GM12864 (cell line): ENCODE results near the gene COBL.

Experiments used
- DNase-seq: peaks from one replicate; pipeline ENCODE4 v3.0.0-alpha.2; 2011; ENCODE audit warnings: low read depth
- H3K4me3 ChIP-seq: 2 replicates; pipeline ENCODE4 v1.5.1; 2011; ENCODE audit warnings: mild to moderate bottlenecking, low read depth, low read length, control low read depth
- TF ChIP-seq, protein P1 (sequence below): IDR thresholded peaks from 2 replicates; pipeline ENCODE4 v1.5.1; 2011; ENCODE audit warnings: low read depth, mild to moderate bottlenecking, moderate library complexity, low read length, control low read depth, inconsistent platforms; ENCODE audit errors: missing control alignments

Gene COBL

DNA sequence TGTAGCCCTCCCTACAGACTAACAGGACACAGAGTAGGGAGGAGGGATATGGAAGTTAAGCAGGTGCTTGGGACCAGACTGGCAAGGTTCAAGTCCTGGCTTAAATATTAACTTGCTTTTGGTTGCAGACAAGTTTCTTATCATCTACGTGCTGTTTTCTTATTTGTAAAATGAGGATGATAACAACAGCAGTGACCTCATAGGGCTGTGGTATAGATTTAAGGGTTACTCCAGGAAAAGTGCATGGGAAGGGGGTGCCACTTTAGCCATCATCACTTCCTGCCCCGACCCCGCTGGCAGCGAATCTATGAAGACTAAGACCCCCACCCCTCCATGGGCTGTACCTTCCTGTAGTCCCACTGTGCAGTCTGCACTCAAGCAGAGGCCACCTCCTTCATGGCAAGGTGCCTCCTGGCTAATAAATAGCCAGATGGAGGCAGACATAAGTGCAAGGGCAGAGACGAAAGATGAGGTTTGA lies 250.2 kb downstream of the COBL start:
- H3K4me3 ChIP-seq: no peak overlapping the region
- TF ChIP-seq, protein P1, sequence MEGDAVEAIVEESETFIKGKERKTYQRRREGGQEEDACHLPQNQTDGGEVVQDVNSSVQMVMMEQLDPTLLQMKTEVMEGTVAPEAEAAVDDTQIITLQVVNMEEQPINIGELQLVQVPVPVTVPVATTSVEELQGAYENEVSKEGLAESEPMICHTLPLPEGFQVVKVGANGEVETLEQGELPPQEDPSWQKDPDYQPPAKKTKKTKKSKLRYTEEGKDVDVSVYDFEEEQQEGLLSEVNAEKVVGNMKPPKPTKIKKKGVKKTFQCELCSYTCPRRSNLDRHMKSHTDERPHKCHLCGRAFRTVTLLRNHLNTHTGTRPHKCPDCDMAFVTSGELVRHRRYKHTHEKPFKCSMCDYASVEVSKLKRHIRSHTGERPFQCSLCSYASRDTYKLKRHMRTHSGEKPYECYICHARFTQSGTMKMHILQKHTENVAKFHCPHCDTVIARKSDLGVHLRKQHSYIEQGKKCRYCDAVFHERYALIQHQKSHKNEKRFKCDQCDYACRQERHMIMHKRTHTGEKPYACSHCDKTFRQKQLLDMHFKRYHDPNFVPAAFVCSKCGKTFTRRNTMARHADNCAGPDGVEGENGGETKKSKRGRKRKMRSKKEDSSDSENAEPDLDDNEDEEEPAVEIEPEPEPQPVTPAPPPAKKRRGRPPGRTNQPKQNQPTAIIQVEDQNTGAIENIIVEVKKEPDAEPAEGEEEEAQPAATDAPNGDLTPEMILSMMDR: no peak
- DNase-seq: no peak

DNA sequence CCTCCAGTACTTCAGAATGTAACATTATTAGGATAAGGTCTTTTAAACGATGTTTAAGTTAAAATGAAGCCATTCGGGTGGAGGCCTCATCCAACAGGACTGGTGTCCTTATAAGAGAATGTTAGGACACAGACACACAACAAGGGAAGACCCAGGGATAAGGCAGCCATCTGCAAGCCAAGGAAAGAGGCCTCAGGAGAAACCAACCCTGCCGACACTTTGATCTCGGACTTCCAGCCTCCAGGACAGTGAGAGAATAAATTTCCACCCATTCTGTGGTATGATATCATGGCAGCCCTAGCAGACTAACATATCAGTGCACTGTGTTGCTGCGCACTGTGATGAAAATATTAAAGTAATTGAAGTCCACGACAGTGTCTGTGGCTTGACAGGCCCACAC lies 250.8 kb downstream of the COBL start:
- TF ChIP-seq, protein P1: no peak
- H3K4me3 ChIP-seq: no peak overlapping the region
- DNase-seq: no peak

- no peak for DNase-seq
- no peak overlapping the region for H3K4me3 ChIP-seq
- TF ChIP-seq, protein P1: no peak
These were observed 251.9 kb downstream of the COBL start for GRCh38 chr7:51064688-51065087.

GRCh38 chr7:51062222-51062987 lies 254.2 kb downstream of the COBL start:
- DNase-seq: no peak
- no peak overlapping the region for H3K4me3 ChIP-seq
- TF ChIP-seq, protein P1: no peak

DNA sequence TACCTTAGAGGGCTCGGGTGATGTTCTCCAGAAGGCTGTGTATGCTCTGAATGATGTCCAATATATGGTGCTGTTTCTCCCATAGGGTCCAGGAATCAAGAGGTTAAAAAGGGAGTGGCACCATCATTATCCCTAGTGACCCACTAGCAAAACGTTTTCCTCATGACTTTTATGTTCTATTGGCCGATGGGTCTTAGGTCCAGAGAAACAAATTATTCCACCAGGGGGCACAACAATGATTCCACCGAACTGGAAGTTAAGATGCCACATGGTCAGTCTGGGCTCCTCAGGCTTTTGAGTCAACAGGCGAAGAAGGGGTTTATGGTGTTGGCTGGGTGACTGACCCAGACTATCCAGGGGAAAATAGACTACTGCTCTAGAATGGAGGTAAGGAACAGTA lies 256.1 kb downstream of the COBL start:
- no peak for DNase-seq
- H3K4me3 ChIP-seq: no peak overlapping the region
- TF ChIP-seq, protein P1: no peak

DNA sequence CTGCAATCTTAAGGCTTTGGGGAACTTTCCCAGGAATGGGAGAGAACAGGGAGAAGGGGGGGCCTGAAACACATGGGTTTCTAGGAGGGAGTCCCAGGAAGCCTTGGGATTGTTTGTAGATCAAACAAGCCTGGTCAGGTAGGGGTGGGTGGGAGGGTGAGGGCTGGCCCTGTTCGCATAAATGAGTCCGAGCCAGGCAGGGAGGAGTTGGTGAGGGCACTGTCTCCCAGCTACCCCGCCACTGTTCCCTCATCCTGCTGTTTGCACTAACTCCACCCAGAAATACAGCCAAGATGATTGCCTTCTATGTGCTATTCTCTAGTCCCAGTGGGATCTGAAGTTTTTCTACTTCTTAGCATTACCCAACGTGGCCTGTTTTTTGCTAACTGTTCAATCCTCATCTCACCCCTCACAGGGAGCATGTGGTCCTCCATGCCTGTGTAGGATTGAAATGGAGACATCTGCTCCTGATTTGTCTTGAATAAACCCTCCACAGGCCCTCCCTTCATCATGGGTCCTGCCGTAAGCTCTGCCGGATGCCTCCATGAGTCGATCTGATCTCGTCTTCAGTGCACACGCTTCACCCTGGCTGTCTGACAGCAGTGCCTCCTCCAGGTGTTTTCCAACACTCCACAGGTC lies 257.0 kb downstream of the COBL start:
- TF ChIP-seq, protein P1: no peak

DNA sequence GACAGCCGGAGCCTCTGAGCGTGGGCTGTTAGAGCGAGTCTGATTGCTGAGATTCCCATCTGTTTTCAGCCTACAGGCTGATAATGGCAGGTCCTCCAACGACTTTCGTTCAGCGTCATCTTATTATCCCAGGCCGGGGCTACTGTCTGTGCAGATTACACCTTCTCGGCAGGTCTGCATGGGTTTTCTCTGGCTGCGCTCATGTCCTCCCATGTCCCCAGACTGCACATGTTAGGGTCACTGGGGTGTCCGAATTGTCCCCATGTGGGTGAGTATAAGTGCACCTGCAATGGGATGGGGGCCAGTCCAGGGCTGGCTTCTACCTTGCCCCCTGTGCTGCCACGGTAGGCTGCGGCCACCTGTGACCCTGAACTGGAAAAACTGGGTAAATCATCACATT lies 257.8 kb downstream of the COBL start:
- TF ChIP-seq, protein P1: no peak
- no peak for DNase-seq
- no peak overlapping the region for H3K4me3 ChIP-seq

More for the DNA sequence above, 257.0 kb downstream of the COBL start:
- DNase-seq: no peak
- no peak overlapping the region for H3K4me3 ChIP-seq
